Spleen (tissue), 11 donors: ENCODE measurements around the gene C6orf62. TPM values are rescaled to one million over a fixed set of nuclear protein-coding genes. Genes with fewer than 3 reads are reported as not detected.

Source experiments
- DNase-seq: peaks from one replicate; pipeline ENCODE4 v3.0.0-alpha.2; 2020
- H3K27ac ChIP-seq, 8 donors: fragments of 200-600 bp; sonication (generic) in 7 of 8; 1 replicate in 4 of 8; 2 replicates in 4 of 8; pipeline versions ENCODE4 v1.5.0 to v1.8.0; 2016 to 2021; ENCODE audit warnings: inconsistent platforms in 4 of 8, mild to moderate bottlenecking in 4 of 8, moderate library complexity in 1 of 8
- H3K27me3 ChIP-seq, 7 donors: fragments of 200-600 bp; sonication (generic) in 6 of 7; replicated peaks in 1 of 7; 1 replicate in 4 of 7; 2 replicates in 3 of 7; pipeline versions ENCODE4 v1.5.0 to v1.8.0; 2016 to 2021; ENCODE audit warnings: inconsistent platforms in 3 of 7, mild to moderate bottlenecking in 1 of 7
- H3K36me3 ChIP-seq, 6 donors: fragments of 200-600 bp; sonication (generic) in 5 of 6; 1 replicate in 4 of 6; 2 replicates in 2 of 6; pipeline versions ENCODE4 v1.5.0 to v1.8.0; 2016 to 2021; ENCODE audit warnings: inconsistent platforms in 2 of 6
- H3K4me1 ChIP-seq, 6 donors: fragments of 200-600 bp; sonication (generic) in 5 of 6; 1 replicate in 3 of 6; 2 replicates in 3 of 6; pipeline versions ENCODE4 v1.5.0 to v1.8.0; 2016 to 2021; ENCODE audit warnings: inconsistent platforms in 3 of 6
- H3K4me3 ChIP-seq, 8 donors: fragments of 200-600 bp; sonication (generic) in 7 of 8; 1 replicate in 4 of 8; 2 replicates in 4 of 8; pipeline versions ENCODE4 v1.5.0 to v1.8.0; 2016 to 2021; ENCODE audit warnings: inconsistent platforms in 4 of 8, mild to moderate bottlenecking in 4 of 8, moderate library complexity in 2 of 8
- H3K9me3 ChIP-seq, 8 donors: fragments of 200-600 bp; sonication (generic) in 7 of 8; 1 replicate in 4 of 8; 2 replicates in 4 of 8; pipeline versions ENCODE4 v1.5.0 to v1.8.0; 2016 to 2021; ENCODE audit warnings: inconsistent platforms in 4 of 8
- POLR2A ChIP-seq, 3 donors: fragments of 450-650 bp; IDR thresholded peaks; one replicate each; pipeline ENCODE4 v1.5.1; 2017; ENCODE audit warnings: antibody characterized with exemption in 3 of 3, mild to moderate bottlenecking in 1 of 3
- POLR2AphosphoS5 ChIP-seq, 3 donors: sonication (generic); formaldehyde crosslinking; IDR thresholded peaks; one replicate each; pipeline ENCODE4 v1.5.1; 2017; ENCODE audit warnings: antibody characterized with exemption in 3 of 3
- WGBS, 5 donors: extraction: QIAGEN DNeasy Blood & Tissue Kit in 3 of 5; methylation state at CpG; one replicate each; pipeline versions ENCODE4 v1.1.5 to v1.1.7; 2013 to 2018; 5-methylcytosine and 5-hydroxymethylcytosine counted together
- intact Hi-C: fragments of 100-400 bp; cut with DNase I; formaldehyde crosslinking; loops from one replicate; pipeline ENCODE4 v1.15.0; 2023; ENCODE audit warnings: low total_unique reads
- polyA plus RNA-seq, 3 donors: library from polyadenylated mRNA; stranded (reverse); fragments of 200-250 nt; gene quantifications; one replicate each; pipeline ENCODE4 v1.2.1, GENCODE V29; 2013
- total RNA-seq, 7 donors: library from RNA; depleted of rRNA in 3 of 7; stranded (reverse); fragments of >200 nt in 3 of 7; fragmentation: NEBNext Ultra II Directional in 4 of 7; extraction: Animal tissue kit (Norgen Biotek cat#: 25700) in 4 of 7; gene quantifications; one replicate each; pipeline versions ENCODE4 v1.1.0 to v1.2.1, GENCODE V29; 2016 to 2021
- TF ChIP-seq, protein P1 (sequence below), 11 experiments: fragments of 200-600 bp in 7 of 11; fragments of 450-650 bp in 4 of 11; sonication (generic) in 4 of 11; IDR thresholded peaks in 8 of 11; conservative IDR thresholded peaks in 3 of 11; 1 replicate in 7 of 11; 2 replicates in 4 of 11; pipeline versions ENCODE4 v1.4.0 to v1.8.0; 2016 to 2021; ENCODE audit warnings: antibody characterized with exemption in 11 of 11, inconsistent platforms in 4 of 11, mild to moderate bottlenecking in 1 of 11
- donor health status: healthy with polysubstance abuse.
- donor health status: DM: no; HTN: no; CAD: no; lungs with moderate emphysema.
- donor health status: DM: no; HTN: no; CAD: no.
- donor health status: Bipolar disorder and iron deficiency.
- donor health status: healthy.
- donor health status: DM: no; HTN: no; CAD: no.
- donor health status: DM: yes; HTN: yes; CAD: no.

C6orf62 gene
- total and polyA plus RNA-seq, 10 donors, result 75.5 to 193 (median 136) TPM

DNA sequence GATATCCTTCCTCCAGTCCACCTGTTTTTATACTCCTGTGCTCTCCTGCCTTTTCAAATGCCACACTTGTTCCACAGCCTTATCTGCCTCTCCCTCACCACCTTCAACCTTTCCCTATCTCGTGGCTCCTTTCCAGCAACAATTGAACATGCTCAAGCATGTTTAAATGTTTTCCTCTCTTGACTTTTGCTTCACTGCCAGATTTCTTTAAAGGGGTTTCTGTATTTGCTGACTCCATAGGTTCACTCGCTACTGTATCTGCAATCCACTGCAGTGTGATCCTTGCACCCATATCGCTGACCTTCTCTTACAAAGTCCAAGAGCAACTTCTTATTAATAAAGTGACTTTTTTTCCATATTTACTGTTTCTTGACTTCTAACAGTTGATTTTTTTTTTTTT, 44.6 kb upstream of the C6orf62 start:
- Histone ChIP-seq H3K36me3 (no peaks in the 10 kb centered on the region), H3K4me1 (peaks cover 0 to 8% (median 1%) of the 10 kb centered on the region in 6 donors), H3K27ac (no peak overlapping the region), H3K27me3 (no peaks in the 10 kb centered on the region), H3K9me3 (no peaks in the 10 kb centered on the region), H3K4me3 (no peak overlapping the region)
- WGBS, 5 donors, result 56 to 73% (median 70%) methylated on average over 3 of the region's 3 CpGs
- TF ChIP-seq, protein P1, sequence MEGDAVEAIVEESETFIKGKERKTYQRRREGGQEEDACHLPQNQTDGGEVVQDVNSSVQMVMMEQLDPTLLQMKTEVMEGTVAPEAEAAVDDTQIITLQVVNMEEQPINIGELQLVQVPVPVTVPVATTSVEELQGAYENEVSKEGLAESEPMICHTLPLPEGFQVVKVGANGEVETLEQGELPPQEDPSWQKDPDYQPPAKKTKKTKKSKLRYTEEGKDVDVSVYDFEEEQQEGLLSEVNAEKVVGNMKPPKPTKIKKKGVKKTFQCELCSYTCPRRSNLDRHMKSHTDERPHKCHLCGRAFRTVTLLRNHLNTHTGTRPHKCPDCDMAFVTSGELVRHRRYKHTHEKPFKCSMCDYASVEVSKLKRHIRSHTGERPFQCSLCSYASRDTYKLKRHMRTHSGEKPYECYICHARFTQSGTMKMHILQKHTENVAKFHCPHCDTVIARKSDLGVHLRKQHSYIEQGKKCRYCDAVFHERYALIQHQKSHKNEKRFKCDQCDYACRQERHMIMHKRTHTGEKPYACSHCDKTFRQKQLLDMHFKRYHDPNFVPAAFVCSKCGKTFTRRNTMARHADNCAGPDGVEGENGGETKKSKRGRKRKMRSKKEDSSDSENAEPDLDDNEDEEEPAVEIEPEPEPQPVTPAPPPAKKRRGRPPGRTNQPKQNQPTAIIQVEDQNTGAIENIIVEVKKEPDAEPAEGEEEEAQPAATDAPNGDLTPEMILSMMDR (IDR thresholded peaks at IDR 0.05 in 8 of 11, conservative IDR thresholded peaks at IDR 0.05 in 3 of 11), result no peak
- intact Hi-C loops, result no loop called here
- DNase-seq, result no peak

DNA sequence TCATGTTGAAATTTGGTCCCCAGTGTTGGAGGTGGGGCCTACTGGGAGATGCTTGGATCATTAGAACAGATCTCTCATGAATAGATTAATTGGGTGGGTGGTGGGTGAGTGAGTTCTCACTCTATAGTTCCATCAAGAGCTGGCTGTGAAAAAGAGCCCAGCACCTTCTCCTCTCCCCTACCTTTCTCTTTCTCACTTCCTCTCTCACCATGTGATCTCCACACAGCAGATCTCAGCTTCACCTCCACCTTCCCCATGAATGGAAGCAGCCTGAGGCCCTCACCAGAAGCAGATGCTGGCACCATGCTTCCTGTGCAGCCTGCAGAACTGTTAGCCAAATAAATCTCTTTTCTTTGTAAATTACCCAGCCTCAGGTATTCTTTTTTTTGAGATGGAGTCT, 42.9 kb upstream of the C6orf62 start:
- Histone ChIP-seq H3K4me3 (no peak overlapping the region), H3K36me3 (no peaks in the 10 kb centered on the region), H3K9me3 (no peaks in the 10 kb centered on the region), H3K27ac (no peak overlapping the region), H3K27me3 (no peaks in the 10 kb centered on the region), H3K4me1 (peaks cover 0 to 9% (median under 1%) of the 10 kb centered on the region in 6 donors)
- TF ChIP-seq POLR2AphosphoS5 (IDR thresholded peaks at IDR 0.05) (no peak), POLR2A (IDR thresholded peaks at IDR 0.05) (no peak)
- TF ChIP-seq, protein P1 (IDR thresholded peaks at IDR 0.05 in 8 of 11, conservative IDR thresholded peaks at IDR 0.05 in 3 of 11), result no peak
- intact Hi-C loops, result no loop called here
- no peak for DNase-seq

DNA sequence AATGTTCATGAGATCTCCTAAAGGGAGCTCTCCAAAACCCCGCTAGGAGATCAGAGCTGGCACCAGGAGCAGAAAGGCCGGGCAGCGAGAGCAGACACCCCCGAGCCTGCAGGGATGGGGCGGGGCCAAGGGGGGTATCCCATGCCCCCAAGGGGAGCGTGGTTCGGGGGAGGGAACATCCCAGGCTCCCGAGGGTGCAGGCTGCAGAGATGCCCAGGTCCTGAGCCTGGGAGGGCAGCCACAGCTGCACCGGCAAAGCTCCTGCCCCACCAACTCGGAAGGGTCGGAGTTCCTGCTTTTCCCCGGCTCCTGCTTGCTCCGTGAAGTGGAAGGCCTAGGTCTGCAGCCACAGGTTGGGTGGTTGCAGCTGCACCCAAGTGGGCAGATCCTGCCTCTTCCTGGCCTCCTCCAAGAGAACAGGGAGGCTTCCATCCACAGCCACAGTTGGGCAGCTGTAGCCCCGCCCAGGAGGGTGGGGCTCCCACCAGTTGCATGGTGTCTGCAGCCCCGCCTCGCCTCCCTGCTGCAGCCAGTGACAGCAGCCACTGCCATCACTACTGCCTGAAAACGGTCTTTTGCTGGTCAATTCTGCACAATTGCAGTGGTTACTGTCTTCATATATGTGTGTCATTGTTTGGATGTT, 42.4 kb upstream of the C6orf62 start:
- Histone ChIP-seq H3K36me3 (no peaks in the 10 kb centered on the region), H3K4me1 (peaks cover 0 to 4% (median 0%) of the 10 kb centered on the region in 6 donors), H3K9me3 (no peaks in the 10 kb centered on the region), H3K27ac (no peak overlapping the region), H3K27me3 (no peaks in the 10 kb centered on the region), H3K4me3 (no peak overlapping the region)
- WGBS, 5 donors, result 89 to 95% (median 90%) methylated on average over 11 to 17 of the region's 17 CpGs
- TF ChIP-seq, protein P1 (IDR thresholded peaks at IDR 0.05 in 8 of 11, conservative IDR thresholded peaks at IDR 0.05 in 3 of 11), result no peak
- TF ChIP-seq POLR2A (IDR thresholded peaks at IDR 0.05) (no peak), POLR2AphosphoS5 (IDR thresholded peaks at IDR 0.05) (no peak)
- intact Hi-C loops, result no loop called here
- DNase-seq, result no peak

DNA sequence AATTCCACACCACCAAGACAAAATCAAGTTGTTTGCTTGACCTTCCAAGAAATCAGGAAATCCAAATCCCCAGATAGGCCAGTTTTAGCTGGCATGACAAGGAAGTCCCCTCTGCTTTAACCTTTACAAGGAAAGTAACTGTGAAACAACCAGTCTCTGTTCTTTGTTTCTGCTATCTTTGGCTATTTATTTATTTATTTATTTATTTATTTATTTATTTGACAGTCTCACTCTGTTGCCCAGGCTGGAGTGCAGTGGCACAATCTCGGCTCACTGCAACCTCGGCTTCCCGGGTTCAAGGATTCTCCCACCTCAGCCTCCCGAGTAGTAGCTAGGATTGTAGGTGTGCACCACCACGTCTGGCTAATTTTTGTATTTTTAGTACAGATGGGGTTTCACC, 41.3 kb upstream of the C6orf62 start:
- intact Hi-C loops, result no loop called here
- no peaks in the 10 kb centered on the region for H3K36me3 ChIP-seq
- no peaks in the 10 kb centered on the region for H3K9me3 ChIP-seq
- H3K27ac ChIP-seq, result no peak overlapping the region
- no peaks in the 10 kb centered on the region for H3K27me3 ChIP-seq
- 89 to 95% (median 93%) methylated on average over 5 of the region's 5 CpGs for WGBS, 5 donors
- DNase-seq, result no peak
- peaks cover 0 to 4% (median 0%) of the 10 kb centered on the region in 6 donors for H3K4me1 ChIP-seq
- no peak for TF ChIP-seq POLR2AphosphoS5 (IDR thresholded peaks at IDR 0.05)
- TF ChIP-seq, protein P1 (IDR thresholded peaks at IDR 0.05 in 8 of 11, conservative IDR thresholded peaks at IDR 0.05 in 3 of 11), result no peak
- no peak for TF ChIP-seq POLR2A (IDR thresholded peaks at IDR 0.05)
- no peak overlapping the region for H3K4me3 ChIP-seq
